Measurements from ENCODE around the gene APOL5. TPM values are rescaled to one million over a fixed set of nuclear protein-coding genes. Genes with fewer than 3 reads are reported as not detected.

Gene APOL5
- total and polyA plus RNA-seq, 10 of the 15 experiments (the other 5 are each of a cell fraction or from before 2014, with no cell fraction given) = not detected

DNA sequence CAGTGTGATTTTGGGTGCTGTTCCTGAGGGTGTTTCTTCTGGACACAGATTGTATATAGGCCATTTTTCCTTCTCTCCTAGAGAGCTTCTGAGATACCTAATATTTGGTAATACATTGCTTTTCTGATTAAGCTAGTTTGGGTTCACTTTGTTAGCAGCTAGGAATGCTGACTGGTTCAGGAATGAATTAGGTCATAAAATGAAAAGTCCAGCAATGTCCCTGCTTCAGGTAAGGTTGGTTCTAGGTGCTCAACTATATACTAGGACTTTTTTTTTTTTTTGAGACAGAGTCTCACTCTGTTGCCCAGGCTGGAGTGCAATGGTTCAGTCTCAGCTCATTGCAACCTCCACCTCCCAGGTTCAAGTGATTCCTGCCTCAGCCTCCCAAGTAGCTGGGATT, 32.9 kb upstream of the APOL5 start (continued):
- TF ChIP-seq, protein P1, sequence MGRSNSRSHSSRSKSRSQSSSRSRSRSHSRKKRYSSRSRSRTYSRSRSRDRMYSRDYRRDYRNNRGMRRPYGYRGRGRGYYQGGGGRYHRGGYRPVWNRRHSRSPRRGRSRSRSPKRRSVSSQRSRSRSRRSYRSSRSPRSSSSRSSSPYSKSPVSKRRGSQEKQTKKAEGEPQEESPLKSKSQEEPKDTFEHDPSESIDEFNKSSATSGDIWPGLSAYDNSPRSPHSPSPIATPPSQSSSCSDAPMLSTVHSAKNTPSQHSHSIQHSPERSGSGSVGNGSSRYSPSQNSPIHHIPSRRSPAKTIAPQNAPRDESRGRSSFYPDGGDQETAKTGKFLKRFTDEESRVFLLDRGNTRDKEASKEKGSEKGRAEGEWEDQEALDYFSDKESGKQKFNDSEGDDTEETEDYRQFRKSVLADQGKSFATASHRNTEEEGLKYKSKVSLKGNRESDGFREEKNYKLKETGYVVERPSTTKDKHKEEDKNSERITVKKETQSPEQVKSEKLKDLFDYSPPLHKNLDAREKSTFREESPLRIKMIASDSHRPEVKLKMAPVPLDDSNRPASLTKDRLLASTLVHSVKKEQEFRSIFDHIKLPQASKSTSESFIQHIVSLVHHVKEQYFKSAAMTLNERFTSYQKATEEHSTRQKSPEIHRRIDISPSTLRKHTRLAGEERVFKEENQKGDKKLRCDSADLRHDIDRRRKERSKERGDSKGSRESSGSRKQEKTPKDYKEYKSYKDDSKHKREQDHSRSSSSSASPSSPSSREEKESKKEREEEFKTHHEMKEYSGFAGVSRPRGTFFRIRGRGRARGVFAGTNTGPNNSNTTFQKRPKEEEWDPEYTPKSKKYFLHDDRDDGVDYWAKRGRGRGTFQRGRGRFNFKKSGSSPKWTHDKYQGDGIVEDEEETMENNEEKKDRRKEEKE (IDR thresholded peaks at IDR 0.05) = no peak
- TF ChIP-seq ZNF24 (IDR thresholded peaks at IDR 0.05) (no peak), BCL11A (IDR thresholded peaks at IDR 0.05; ENCODE audit: low read depth, low read length) (no peak), ZNF592 (IDR thresholded peaks at IDR 0.05) (no peak)

DNA sequence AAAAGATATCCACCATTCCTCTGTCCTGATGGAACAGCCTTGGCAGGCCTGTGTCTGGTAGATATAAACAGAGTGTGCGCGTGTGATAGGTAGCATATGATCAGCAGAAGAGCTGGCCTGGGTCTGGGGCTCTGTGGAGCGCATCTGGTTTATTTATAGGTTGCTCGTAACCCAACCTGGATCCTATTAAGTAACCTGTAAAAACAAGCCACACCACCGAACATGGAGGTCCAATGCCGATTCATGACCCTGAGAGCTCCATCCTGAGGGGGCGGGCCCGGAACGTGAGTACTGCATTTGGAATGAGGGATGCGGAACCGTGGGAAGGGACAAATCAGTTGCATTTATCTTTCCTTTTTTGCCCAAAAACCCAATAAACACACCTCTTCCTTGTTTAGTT, 31.9 kb upstream of the APOL5 start:
- no peak overlapping the region for H3K9ac ChIP-seq (ENCODE audit: control insufficient read depth, insufficient read depth, low read length)
- H2AFZ ChIP-seq (ENCODE audit: control insufficient read depth, low read depth, low read length) = no peak overlapping the region
- no peak for ATAC-seq
- no peaks in the 10 kb centered on the region for H3K4me1 ChIP-seq (ENCODE audit: control insufficient read depth, insufficient read depth, low read length)
- H3K4me2 ChIP-seq (ENCODE audit: control insufficient read depth, insufficient read depth) = no peak overlapping the region
- FAIRE-seq = no peak
- DNase-seq (ENCODE audit: low read depth, low spot score) = no peak
- no peak overlapping the region for H3K27ac ChIP-seq (ENCODE audit: control insufficient read depth, insufficient read depth)
- H3K36me3 ChIP-seq (ENCODE audit: control insufficient read depth in 2 of 2, insufficient read depth in 2 of 2, low read length in 1 of 2) = no peaks in the 10 kb centered on the region
- RAD21 ChIA-PET (ENCODE audit: unreplicated experiment) = no interaction called here
- CTCF ChIA-PET = interaction anchor here (1.1 to 1.4 kb wide), 2 partner anchors 10 to 59 kb away, joined by 5 read pairs; no protein-coding TSS in a partner anchor
- BruUV-seq (replicated peaks) = no TSS peak
- H3K27me3 ChIP-seq (replicated peaks in 1 of 2; ENCODE audit: control insufficient read depth in 2 of 2, insufficient read depth in 2 of 2, low read length in 1 of 2) = no peaks in the 10 kb centered on the region; a peak in 1 of 4 replicates
- H3K4me3 ChIP-seq = no peak overlapping the region
- in situ Hi-C loops (cut with MboI) (no loop called here), intact Hi-C loops (cut with micrococcal nuclease; ENCODE audit: unreplicated experiment) (no loop called here)
- POLR2A ChIA-PET = no interaction called here
- peaks cover 2% of the 10 kb centered on the region; the same call in 1 of the 3 replicates for H3K9me3 ChIP-seq (replicated peaks; ENCODE audit: control insufficient read depth, insufficient read depth, low read length)
- SMC1A ChIA-PET (ENCODE audit: uncharacterized antibody, unreplicated experiment) = interaction anchor here (0.6 to 2.0 kb wide), 3 partner anchors 9 to 65 kb away, joined by 3 to 5 read pairs (median 3); no protein-coding TSS in a partner anchor
- WGBS (ENCODE audit: insufficient coverage, insufficient replicate concordance, low lambda C conversion rate, missing lambda C conversion rate) = 64% methylated on average over 11 of the region's 11 CpGs
- H4K20me1 ChIP-seq (ENCODE audit: control insufficient read depth, insufficient read depth) = no peaks in the 10 kb centered on the region
- H3K79me2 ChIP-seq (ENCODE audit: control insufficient read depth, insufficient read depth, low read length) = no peaks in the 10 kb centered on the region
- no peak for TF ChIP-seq SRF (IDR thresholded peaks at IDR 0.05; ENCODE audit: low read depth in 2 of 2, low read length in 2 of 2)
- no peak for TF ChIP-seq BACH1 (IDR thresholded peaks at IDR 0.05; ENCODE audit: borderline replicate concordance)
- TF ChIP-seq TAF1 (IDR thresholded peaks at IDR 0.05; ENCODE audit: borderline replicate concordance, low read depth, low read length) = no peak
- no peak for TF ChIP-seq CBFB (IDR thresholded peaks at IDR 0.05; ENCODE audit: low read depth)
- TF ChIP-seq ZBED1 (IDR thresholded peaks at IDR 0.05; ENCODE audit: borderline replicate concordance) = no peak
- TF ChIP-seq YY1 (IDR thresholded peaks at IDR 0.05; ENCODE audit: low read depth, low read length) = no peak
- no peak for TF ChIP-seq CTCF (IDR thresholded peaks at IDR 0.05 in 2 of 3, conservative IDR thresholded peaks at IDR 0.05 in 1 of 3; ENCODE audit: control insufficient read depth in 2 of 3, extremely low read depth in 1 of 3, insufficient read depth in 1 of 3, low read depth in 3 of 3, low read length in 3 of 3)
- TF ChIP-seq STAT1 (conservative IDR thresholded peaks at IDR 0.05) = no peak
- no peak for TF ChIP-seq SMAD5 (IDR thresholded peaks at IDR 0.05; ENCODE audit: low read depth)
- TF ChIP-seq ELK1 (IDR thresholded peaks at IDR 0.05; ENCODE audit: low read depth, low read length) = no peak

All from GM12878 (cell line).